ENCODE data around the gene CYP4A22.

DNA sequence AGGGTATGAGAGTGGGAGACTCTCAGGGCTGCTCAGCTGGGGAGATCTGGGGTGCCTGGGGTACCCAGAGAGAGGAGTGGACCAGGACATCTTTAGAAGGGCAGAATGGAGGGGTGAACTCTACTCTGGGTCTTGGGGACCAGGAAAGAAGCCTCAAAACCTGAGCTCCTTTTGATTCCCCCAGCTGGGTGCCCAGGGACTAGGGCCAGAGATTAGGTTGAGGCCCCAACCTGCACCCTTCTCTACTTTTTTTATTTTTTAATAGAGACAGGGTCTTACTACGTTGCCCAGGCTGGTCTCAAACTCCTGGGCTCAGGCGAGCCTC is 50.6 kb downstream of the CYP4A22 start:
- TF ChIP-seq CTCF (conservative IDR thresholded peaks at IDR 0.05) (no peak), ZFX (IDR thresholded peaks at IDR 0.05) (no peak)
